NCI-H2107 treated with DMSO at 0.1 percent for 48 hours (cell line): Measurements from ENCODE around the gene TBX10.
A peak's percentile ranks its signal among the peaks of the same experiment; 100 is the strongest.
"Not testable (repeated sequence)": the region's sequence is repeated elsewhere in the genome, so short reads cannot be mapped to it uniquely, and the experiment has no call there.

Experiments
- DNase-seq: peaks from one replicate; lab custom pipeline; 2025; ENCODE audit not compliant: unreplicated experiment; lab: John Stamatoyannopoulos, UW

TBX10 gene

GRCh38 chr11:67604815-67605214, 34.7 kb downstream of the TBX10 start:
- no peak for DNase-seq

GRCh38 chr11:67604119-67604518, 35.4 kb downstream of the TBX10 start:
- not testable (repeated sequence) for DNase-seq

- DNase-seq: no peak
Observed at GRCh38 chr11:67601098-67601497, 38.5 kb downstream of the TBX10 start.

- DNase-seq: no peak
Observed at GRCh38 chr11:67600324-67601029, 39.1 kb downstream of the TBX10 start.

GRCh38 chr11:67599149-67599548, 40.4 kb downstream of the TBX10 start:
- DNase-seq: no peak

- not testable (repeated sequence) for DNase-seq
Observed at GRCh38 chr11:67597963-67598362, 41.6 kb downstream of the TBX10 start.

- DNase-seq: not testable (repeated sequence)
Observed at GRCh38 chr11:67597458-67597857, 42.1 kb downstream of the TBX10 start.

GRCh38 chr11:67596753-67597300, 42.7 kb downstream of the TBX10 start:
- no peak for DNase-seq

GRCh38 chr11:67594480-67594879, 45.1 kb downstream of the TBX10 start:
- no peak for DNase-seq

- DNase-seq: no peak
Observed at GRCh38 chr11:67593565-67593905, 46.0 kb downstream of the TBX10 start.

- DNase-seq: no peak
Observed at GRCh38 chr11:67592880-67593564, 46.5 kb downstream of the TBX10 start.

- DNase-seq: not testable (repeated sequence)
Observed at GRCh38 chr11:67588899-67589415, 50.6 kb downstream of the TBX10 start.

- DNase-seq: no peak
Observed at GRCh38 chr11:67588136-67588503, 51.4 kb downstream of the TBX10 start.

GRCh38 chr11:67586568-67587250, 52.9 kb downstream of the TBX10 start:
- DNase-seq: no peak

GRCh38 chr11:67585911-67586310, 53.7 kb downstream of the TBX10 start:
- DNase-seq: no peak

GRCh38 chr11:67584881-67585873, 54.4 kb downstream of the TBX10 start:
- no peak for DNase-seq

- no peak for DNase-seq
Observed at GRCh38 chr11:67584205-67584880, 55.2 kb downstream of the TBX10 start.

GRCh38 chr11:67583247-67584204, 56.0 kb downstream of the TBX10 start, which contains the start of gene GSTP1:
Gene GSTP1 (plus strand): TSS chr11:67583812. CDS start chr11:67583844, 32 bp downstream.
- DNase-seq: peak; percentile 24

GRCh38 chr11:67582011-67582410, 57.6 kb downstream of the TBX10 start:
- no peak for DNase-seq
